Smooth muscle cell (in vitro differentiated cells): ENCODE results near the gene MATCAP1. TPM values are rescaled to one million over a fixed set of nuclear protein-coding genes. Genes with fewer than 3 reads are reported as not detected.
A peak's percentile ranks its signal among the peaks of the same experiment; 100 is the strongest.

Source experiments
- DNase-seq: peaks from one replicate; lab custom pipeline; 2025; ENCODE audit not compliant: unreplicated experiment; lab: John Stamatoyannopoulos, UW
- H2AFZ ChIP-seq: fragments of 200-600 bp; sonication (generic); 2 replicates; pipeline ENCODE4 v1.6.0; 2016; ENCODE audit warnings: antibody characterized with exemption, low read depth, mild to moderate bottlenecking
- H3F3A ChIP-seq: fragments of 200-600 bp; sonication (generic); 2 replicates; pipeline ENCODE4 v1.6.0; 2017; ENCODE audit warnings: antibody characterized with exemption, low read depth
- H3K27ac ChIP-seq: fragments of 200-600 bp; sonication (generic); 2 replicates; pipeline ENCODE4 v1.5.1; 2016; ENCODE audit warnings: low read depth, mild to moderate bottlenecking
- H3K27me3 ChIP-seq: fragments of 200-600 bp; sonication (generic); 2 replicates; pipeline ENCODE4 v1.6.1; 2016; ENCODE audit warnings: low read depth, mild to moderate bottlenecking
- H3K36me3 ChIP-seq: fragments of 200-600 bp; sonication (generic); 2 replicates; pipeline ENCODE4 v1.5.1; 2016; ENCODE audit warnings: low read depth
- H3K4me1 ChIP-seq: fragments of 200-600 bp; sonication (generic); 2 replicates; pipeline ENCODE4 v1.5.1; 2016; ENCODE audit warnings: low read depth
- H3K4me2 ChIP-seq: fragments of 200-600 bp; sonication (generic); 2 replicates; pipeline ENCODE4 v1.6.0; 2016; ENCODE audit warnings: mild to moderate bottlenecking
- H3K4me3 ChIP-seq: fragments of 200-600 bp; sonication (generic); 2 replicates; pipeline ENCODE4 v1.5.1; 2016; ENCODE audit warnings: mild to moderate bottlenecking
- H3K79me2 ChIP-seq: fragments of 200-600 bp; sonication (generic); 2 replicates; pipeline ENCODE4 v1.6.0; 2016; ENCODE audit warnings: low read depth, mild to moderate bottlenecking
- H3K9ac ChIP-seq: fragments of 200-600 bp; sonication (generic); 2 replicates; pipeline ENCODE4 v1.6.0; 2016; ENCODE audit warnings: low read depth
- H3K9me3 ChIP-seq: fragments of 200-600 bp; sonication (generic); replicated peaks from 2 replicates; pipeline ENCODE4 v1.5.1; 2016; ENCODE audit warnings: low read depth
- H4K20me1 ChIP-seq: fragments of 200-600 bp; sonication (generic); 2 replicates; pipeline ENCODE4 v1.6.0; 2016; ENCODE audit warnings: low read depth
- CTCF ChIP-seq: fragments of 200-600 bp; sonication (generic); IDR thresholded peaks from 2 replicates; pipeline ENCODE4 v1.5.1; 2017; ENCODE audit warnings: borderline replicate concordance, mild to moderate bottlenecking, antibody characterized with exemption; ENCODE audit not compliant: insufficient read depth, poor library complexity, severe bottlenecking
- WGBS: methylation state at CpG from one replicate; pipeline ENCODE4 v1.1.7; 2016; ENCODE audit warnings: low lambda C conversion rate; 5-methylcytosine and 5-hydroxymethylcytosine counted together
- polyA plus RNA-seq: library from polyadenylated mRNA; unstranded; fragments of >200 nt; fragmentation: Nextera tagmentation; extraction: Ambion mirVana; gene quantifications from 2 replicates; pipeline ENCODE4 v1.2.1, GENCODE V29; 2016
- total RNA-seq: library from RNA; depleted of rRNA; stranded (reverse); fragments of >200 nt; gene quantifications from 2 replicates; pipeline ENCODE4 v1.2.3, GENCODE V29; 2014

Gene MATCAP1
- total and polyA plus RNA-seq, 2 experiments from 2014 or later, result 24.0 to 24.7 TPM

- H3K36me3 ChIP-seq, result no peaks in the 10 kb centered on the region
- peak overlapping the region; percentile 43 for H2AFZ ChIP-seq
- no peak for TF ChIP-seq CTCF
- WGBS, result 5% methylated on average over 11 of the region's 11 CpGs
- peaks cover 29% of the 10 kb centered on the region for H4K20me1 ChIP-seq
- H3K4me3 ChIP-seq, result peak overlapping the region; percentile 63
- H3K27ac ChIP-seq, result peak overlapping the region; percentile 94
- peak overlapping the region; percentile 90 for H3K4me2 ChIP-seq
- no peaks in the 10 kb centered on the region for H3K27me3 ChIP-seq
- peaks cover 10% of the 10 kb centered on the region for H3K79me2 ChIP-seq
- DNase-seq, result no peak
- H3K9ac ChIP-seq, result peak overlapping the region; percentile 96
- H3K4me1 ChIP-seq, result peaks cover 13% of the 10 kb centered on the region
- no peaks in the 10 kb centered on the region for H3K9me3 ChIP-seq
- H3F3A ChIP-seq, result no peaks in the 10 kb centered on the region
Observed at GRCh38 chr16:67183284-67183626, 508 bp downstream of the MATCAP1 start.

DNA sequence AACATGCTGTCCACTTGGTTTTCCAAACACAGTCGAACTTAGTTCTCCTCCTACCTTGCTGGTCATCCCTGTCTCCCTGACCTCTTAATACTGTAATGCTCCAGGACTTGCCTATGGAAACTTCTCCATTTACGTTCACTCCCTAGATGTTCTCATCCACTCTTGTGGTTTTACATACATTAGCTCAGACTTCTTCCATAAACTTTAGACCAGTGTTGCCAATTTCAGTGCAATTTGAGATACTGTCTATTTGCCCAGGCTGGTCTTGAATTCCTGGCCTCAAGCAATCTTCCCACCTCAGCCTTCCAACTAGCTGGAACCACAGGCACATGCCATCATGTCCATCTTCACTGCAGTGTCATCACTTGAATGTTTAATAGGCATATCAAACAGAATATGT, 1.5 kb downstream of the MATCAP1 start:
- H3K4me2 ChIP-seq, result peak overlapping the region; percentile 90
- H3K27me3 ChIP-seq, result no peaks in the 10 kb centered on the region
- no peak overlapping the region for H2AFZ ChIP-seq
- H3K27ac ChIP-seq, result no peak overlapping the region
- H4K20me1 ChIP-seq, result peaks cover 38% of the 10 kb centered on the region
- no peak for DNase-seq
- no peak overlapping the region for H3K9ac ChIP-seq
- 75% methylated on average over 2 of the region's 2 CpGs for WGBS
- H3K4me3 ChIP-seq, result peak overlapping the region; percentile 63
- no peaks in the 10 kb centered on the region for H3K9me3 ChIP-seq
- no peaks in the 10 kb centered on the region for H3F3A ChIP-seq
- no peak for TF ChIP-seq CTCF
- H3K4me1 ChIP-seq, result peaks cover 13% of the 10 kb centered on the region
- H3K79me2 ChIP-seq, result peaks cover 10% of the 10 kb centered on the region
- no peaks in the 10 kb centered on the region for H3K36me3 ChIP-seq

DNA sequence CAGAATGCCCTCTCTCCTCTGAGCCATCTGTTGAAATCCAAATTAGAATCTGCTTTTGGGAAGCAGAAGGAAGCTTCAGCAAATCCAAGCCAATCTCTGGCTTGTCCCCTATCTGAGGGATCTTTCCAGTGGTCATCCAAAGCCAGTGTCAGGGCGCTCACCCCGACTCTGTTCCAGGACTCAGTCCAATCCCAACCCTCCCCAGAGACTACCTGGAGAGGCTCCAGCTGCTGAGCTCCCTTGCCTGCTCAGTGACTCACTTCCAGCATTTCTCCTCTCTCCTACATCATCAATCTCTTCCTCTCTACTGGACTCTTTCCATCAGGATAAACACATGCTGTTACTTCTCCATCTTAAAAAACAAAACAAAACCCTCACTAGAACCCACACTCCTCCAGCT, 2.4 kb downstream of the MATCAP1 start:
- peaks cover 13% of the 10 kb centered on the region for H3K4me1 ChIP-seq
- no peaks in the 10 kb centered on the region for H3K27me3 ChIP-seq
- DNase-seq, result no peak
- no peak overlapping the region for H2AFZ ChIP-seq
- no peak overlapping the region for H3K4me3 ChIP-seq
- H3F3A ChIP-seq, result no peaks in the 10 kb centered on the region
- H3K79me2 ChIP-seq, result peaks cover 10% of the 10 kb centered on the region
- 94% methylated on average over 2 of the region's 2 CpGs for WGBS
- no peak overlapping the region for H3K9ac ChIP-seq
- no peaks in the 10 kb centered on the region for H3K9me3 ChIP-seq
- peaks cover 41% of the 10 kb centered on the region for H4K20me1 ChIP-seq
- no peaks in the 10 kb centered on the region for H3K36me3 ChIP-seq
- no peak overlapping the region for H3K27ac ChIP-seq
- no peak for TF ChIP-seq CTCF
- no peak overlapping the region for H3K4me2 ChIP-seq

GRCh38 chr16:67180166-67180565, 3.6 kb downstream of the MATCAP1 start:
- no peak overlapping the region for H3K4me3 ChIP-seq
- DNase-seq, result no peak
- peaks cover 13% of the 10 kb centered on the region for H3K4me1 ChIP-seq
- no peak overlapping the region for H3K27ac ChIP-seq
- H3K4me2 ChIP-seq, result no peak overlapping the region
- no peaks in the 10 kb centered on the region for H3K9me3 ChIP-seq
- peaks cover 43% of the 10 kb centered on the region for H4K20me1 ChIP-seq
- no peaks in the 10 kb centered on the region for H3F3A ChIP-seq
- 96% methylated on average over 16 of the region's 16 CpGs for WGBS
- no peak overlapping the region for H3K9ac ChIP-seq
- no peaks in the 10 kb centered on the region for H3K27me3 ChIP-seq
- TF ChIP-seq CTCF, result no peak
- H2AFZ ChIP-seq, result no peak overlapping the region
- H3K79me2 ChIP-seq, result peaks cover 10% of the 10 kb centered on the region
- H3K36me3 ChIP-seq, result no peaks in the 10 kb centered on the region
